ENCODE measurements around the gene GLIS2.

Gene GLIS2

GRCh38 chr16:4295581-4295980 is 20.3 kb upstream of the GLIS2 start:
- no peak for DNase-seq

GRCh38 chr16:4297480-4297879 is 18.4 kb upstream of the GLIS2 start:
- DNase-seq, result no peak

- DNase-seq, result peak in 7 of 56 donors; percentile 4 to 54 (median 38)
Measured at GRCh38 chr16:4298761-4299522, 16.9 kb upstream of the GLIS2 start.

GRCh38 chr16:4301177-4301576 is 14.7 kb upstream of the GLIS2 start:
- DNase-seq, result no peak

- no peak for DNase-seq
Measured at GRCh38 chr16:4301968-4302367, 13.9 kb upstream of the GLIS2 start.

GRCh38 chr16:4303973-4304372 is 11.9 kb upstream of the GLIS2 start:
- peak in 10 of 56 donors; percentile 13 to 43 (median 28) for DNase-seq

GRCh38 chr16:4306470-4307214 is 9.2 kb upstream of the GLIS2 start:
- peak in 2 of 56 donors; percentile 8 to 21 for DNase-seq

- peak in 55 of 56 donors; percentile 38 to 89 (median 77) for DNase-seq
Measured at GRCh38 chr16:4307215-4308037, 8.4 kb upstream of the GLIS2 start.

- no peak for DNase-seq
Measured at GRCh38 chr16:4309102-4309832, 6.6 kb upstream of the GLIS2 start.

- peak in 7 of 56 donors; percentile 11 to 49 (median 19) for DNase-seq
Measured at GRCh38 chr16:4309833-4310266, 6.0 kb upstream of the GLIS2 start.

GRCh38 chr16:4313563-4314531 is 2.0 kb upstream of the GLIS2 start:
- peak in 1 of 56 donors; percentile 18 for DNase-seq

- peak in 1 of 56 donors; percentile 9 for DNase-seq
Measured at GRCh38 chr16:4314532-4315185, 1.2 kb upstream of the GLIS2 start.

- DNase-seq, result peak in 5 of 56 donors; percentile 19 to 53 (median 41)
Measured at GRCh38 chr16:4316108-4316863, 419 bp downstream of the GLIS2 start.

- peak in 42 of 56 donors; percentile 26 to 81 (median 54) for DNase-seq
Measured at GRCh38 chr16:4316864-4317531, 1.1 kb downstream of the GLIS2 start.

GRCh38 chr16:4317532-4318450 is 1.9 kb downstream of the GLIS2 start:
- peak in 2 of 56 donors; percentile 16 to 37 for DNase-seq

- DNase-seq, result no peak
Measured at GRCh38 chr16:4318451-4318910, 2.6 kb downstream of the GLIS2 start.
